Gastroesophageal sphincter (tissue), 3 donors: ENCODE results near the gene PPP2R5C.

Experiments used
- CTCF ChIP-seq, 4 experiments: fragments of 200-600 bp in 2 of 4; fragments of 450-650 bp in 2 of 4; sonication (generic) in 1 of 4; IDR thresholded peaks; one replicate each; pipeline ENCODE4 v1.5.1; 2017 to 2019; ENCODE audit warnings: antibody characterized with exemption in 4 of 4, mild to moderate bottlenecking in 2 of 4, moderate library complexity in 2 of 4
- EP300 ChIP-seq: sonication (generic); formaldehyde crosslinking; IDR thresholded peaks from one replicate; pipeline ENCODE4 v1.6.1; 2017; ENCODE audit warnings: antibody characterized with exemption, mild to moderate bottlenecking
- POLR2A ChIP-seq, 2 donors: fragments of 450-650 bp; IDR thresholded peaks; one replicate each; pipeline ENCODE4 v1.6.1; 2017; ENCODE audit warnings: antibody characterized with exemption in 2 of 2, mild to moderate bottlenecking in 2 of 2, moderate library complexity in 1 of 2
- POLR2AphosphoS5 ChIP-seq: sonication (generic); formaldehyde crosslinking; IDR thresholded peaks from one replicate; pipeline ENCODE4 v1.6.1; 2017; ENCODE audit warnings: antibody characterized with exemption

GRCh38 chr14:101948666-101949216 is 187.2 kb downstream of the PPP2R5C start:
- TF ChIP-seq POLR2AphosphoS5 (no peak), POLR2A (IDR thresholded peaks at IDR 0.05) (no peak), CTCF (IDR thresholded peaks at IDR 0.05) (peak in 1 of 4 experiments; percentile 5), EP300 (no peak)
